NCI-H82 treated with DMSO at 0.1 percent for 48 hours (cell line): Measurements from ENCODE around the gene LAMA2.
"Not testable (repeated sequence)": the region's sequence is repeated elsewhere in the genome, so short reads cannot be mapped to it uniquely, and the experiment has no call there.

Source experiments
- DNase-seq: peaks from one replicate; lab custom pipeline; 2025; ENCODE audit not compliant: unreplicated experiment; lab: John Stamatoyannopoulos, UW

LAMA2 gene

GRCh38 chr6:129069006-129069405 is 186.1 kb downstream of the LAMA2 start:
- DNase-seq: no peak

GRCh38 chr6:129073051-129073450 is 190.1 kb downstream of the LAMA2 start:
- no peak for DNase-seq

GRCh38 chr6:129073691-129074395 is 190.9 kb downstream of the LAMA2 start:
- no peak for DNase-seq

- DNase-seq: no peak
Measured at GRCh38 chr6:129084406-129084805, 201.5 kb downstream of the LAMA2 start.

GRCh38 chr6:129088481-129088880 is 205.5 kb downstream of the LAMA2 start:
- not testable (repeated sequence) for DNase-seq

GRCh38 chr6:129089357-129089756 is 206.4 kb downstream of the LAMA2 start:
- no peak for DNase-seq

GRCh38 chr6:129094147-129094546 is 211.2 kb downstream of the LAMA2 start:
- no peak for DNase-seq

- no peak for DNase-seq
Measured at GRCh38 chr6:129096651-129097290, 213.8 kb downstream of the LAMA2 start.

- no peak for DNase-seq
Measured at GRCh38 chr6:129098061-129098553, 215.2 kb downstream of the LAMA2 start.

GRCh38 chr6:129099696-129100095 is 216.8 kb downstream of the LAMA2 start:
- no peak for DNase-seq

GRCh38 chr6:129100164-129100563 is 217.2 kb downstream of the LAMA2 start:
- no peak for DNase-seq

GRCh38 chr6:129102741-129103140 is 219.8 kb downstream of the LAMA2 start:
- DNase-seq: no peak

- DNase-seq: no peak
Measured at GRCh38 chr6:129104131-129104530, 221.2 kb downstream of the LAMA2 start.

- DNase-seq: no peak
Measured at GRCh38 chr6:129104560-129104959, 221.6 kb downstream of the LAMA2 start.

- no peak for DNase-seq
Measured at GRCh38 chr6:129105035-129105434, 222.1 kb downstream of the LAMA2 start.

- DNase-seq: no peak
Measured at GRCh38 chr6:129105793-129106192, 222.9 kb downstream of the LAMA2 start.

GRCh38 chr6:129108337-129108736 is 225.4 kb downstream of the LAMA2 start:
- no peak for DNase-seq

- DNase-seq: no peak
Measured at GRCh38 chr6:129110690-129111343, 227.9 kb downstream of the LAMA2 start.

GRCh38 chr6:129111346-129111745 is 228.4 kb downstream of the LAMA2 start:
- no peak for DNase-seq

GRCh38 chr6:129111853-129112252 is 228.9 kb downstream of the LAMA2 start:
- DNase-seq: no peak

GRCh38 chr6:129112591-129112990 is 229.7 kb downstream of the LAMA2 start:
- DNase-seq: no peak

GRCh38 chr6:129113637-129114036 is 230.7 kb downstream of the LAMA2 start:
- DNase-seq: no peak
